HCT116 (cell line): Measurements from ENCODE around the gene ALK. TPM values are rescaled to one million over a fixed set of nuclear protein-coding genes. Genes with fewer than 3 reads are reported as not detected.
"Not testable (repeated sequence)": the region's sequence is repeated elsewhere in the genome, so short reads cannot be mapped to it uniquely, and the experiment has no call there.

ENCODE experiments used
- ATAC-seq: fragments of 200-7000 bp; cut with Tn5 transposase; 2 replicates; pipeline ENCODE4 v1.9.1; 2020; ENCODE audit warnings: mild to moderate bottlenecking, moderate library complexity
- BruUV-seq: library from RNA; stranded (reverse); fragments of 400-500 nt; replicated peaks from 2 replicates; lab custom pipeline; 2021; lab: Mats Ljungman, UMichigan
- CTCF ChIA-PET: fragments of 300-600 bp; sonication (Branson Sonifier 250); formaldehyde crosslinking; loops from one replicate; lab custom pipeline; 2021; ENCODE audit warnings: antibody characterized with exemption; lab: Charles Lee
- POLR2A ChIA-PET: fragments of 300-600, 350-600 bp; sonication (Branson Sonifier 250); formaldehyde crosslinking; loops from one replicate; lab custom pipeline; 2021; ENCODE audit warnings: antibody characterized with exemption; lab: Charles Lee
- RAD21 ChIA-PET, 2 experiments: fragments of 300-600 bp; sonication (Branson Sonifier 250); formaldehyde crosslinking; loops; one replicate each; lab custom pipeline; 2023; ENCODE audit warnings: low total read pairs in 2 of 2; ENCODE audit not compliant: uncharacterized antibody in 2 of 2, unreplicated experiment in 2 of 2, low non-redundant PET in 1 of 2; lab: Charles Lee
- DNase-seq: peaks from one replicate; pipeline ENCODE4 v3.0.0-alpha.2; 2010; ENCODE audit warnings: low read depth, low spot score
- H2AFZ ChIP-seq: fragments of 200-600 bp; shearing (Covaris generic), sonication (generic); 2 replicates; pipeline ENCODE4 v1.6.1; 2017; ENCODE audit warnings: low read depth, mixed run types, mixed read lengths, antibody characterized with exemption, low read length; ENCODE audit not compliant: poor library complexity, severe bottlenecking
- H3K27ac ChIP-seq: 2 replicates; pipeline ENCODE4 v1.5.1; 2012; ENCODE audit warnings: low read depth, low read length
- H3K27me3 ChIP-seq: fragments of 200-600 bp; sonication (generic); 2 replicates; pipeline ENCODE4 v1.6.1; 2016; ENCODE audit warnings: mixed run types, low read length, mixed read lengths; ENCODE audit not compliant: insufficient read depth
- H3K36me3 ChIP-seq, 2 experiments: fragments of 200-500 bp in 1 of 2; fragments of 200-600 bp in 1 of 2; sonication (Bioruptor generic) in 1 of 2; sonication (generic) in 1 of 2; 2 replicates each; pipeline versions ENCODE4 v1.5.1 to v1.6.1; 2014 to 2016; ENCODE audit warnings: low read length in 2 of 2, inconsistent platforms in 1 of 2, mixed read lengths in 1 of 2, mixed run types in 1 of 2; ENCODE audit not compliant: insufficient read depth in 2 of 2, control insufficient read depth in 1 of 2
- H3K4me1 ChIP-seq, 2 experiments: fragments of 200-600 bp in 1 of 2; sonication (generic) in 1 of 2; 2 replicates each; pipeline versions ENCODE4 v1.5.1 to v1.6.1; 2012 to 2017; ENCODE audit warnings: low read length in 2 of 2, inconsistent platforms in 1 of 2, mild to moderate bottlenecking in 1 of 2, mixed read lengths in 1 of 2, mixed run types in 1 of 2, moderate library complexity in 1 of 2; ENCODE audit not compliant: insufficient read depth in 2 of 2, control insufficient read depth in 1 of 2
- H3K4me2 ChIP-seq: fragments of 200-600 bp; sonication (generic); 2 replicates; pipeline ENCODE4 v1.6.1; 2017; ENCODE audit warnings: mixed run types, low read length, mixed read lengths
- H3K4me3 ChIP-seq, 2 experiments: fragments of 200-600 bp in 1 of 2; sonication (generic) in 1 of 2; replicated peaks in 1 of 2; 2 replicates each; pipeline ENCODE4 v1.5.1; 2011 to 2016; ENCODE audit warnings: low read length in 2 of 2, control low read depth in 1 of 2, low read depth in 1 of 2, mild to moderate bottlenecking in 1 of 2, mixed read lengths in 1 of 2, mixed run types in 1 of 2
- H3K79me2 ChIP-seq: fragments of 200-600 bp; sonication (generic); 2 replicates; pipeline ENCODE4 v1.6.1; 2017; ENCODE audit warnings: mild to moderate bottlenecking, mixed run types, low read length, moderate library complexity, mixed read lengths; ENCODE audit not compliant: insufficient read depth
- H3K9ac ChIP-seq: fragments of 200-600 bp; sonication (generic); 2 replicates; pipeline ENCODE4 v1.6.1; 2016; ENCODE audit warnings: low read length, mixed read lengths
- H3K9me2 ChIP-seq: fragments of 200-600 bp; sonication (generic), shearing (Covaris generic); 2 replicates; pipeline ENCODE4 v1.6.1; 2017; ENCODE audit warnings: mixed run types, mild to moderate bottlenecking, moderate library complexity; ENCODE audit not compliant: insufficient read depth
- H3K9me3 ChIP-seq, 2 experiments: fragments of 200-500 bp in 1 of 2; fragments of 200-600 bp in 1 of 2; sonication (Bioruptor generic) in 1 of 2; sonication (generic) in 1 of 2; 2 replicates each; pipeline ENCODE4 v1.6.1; 2014 to 2017; ENCODE audit warnings: low read length in 2 of 2, mixed read lengths in 2 of 2, inconsistent platforms in 1 of 2, low read depth in 1 of 2, mild to moderate bottlenecking in 1 of 2, mixed run types in 1 of 2, moderate library complexity in 1 of 2; ENCODE audit not compliant: control insufficient read depth in 1 of 2, insufficient read depth in 1 of 2
- H4K20me1 ChIP-seq: fragments of 200-600 bp; sonication (generic), shearing (Covaris generic); 2 replicates; pipeline ENCODE4 v1.6.1; 2017; ENCODE audit warnings: mixed run types, mild to moderate bottlenecking, moderate library complexity; ENCODE audit not compliant: insufficient read depth
- CTCF ChIP-seq, 3 experiments: fragments of 200-600 bp in 1 of 3; sonication (generic) in 1 of 3; IDR thresholded peaks in 2 of 3; conservative IDR thresholded peaks in 1 of 3; 2 replicates each; pipeline ENCODE4 v1.5.1; 2012 to 2017; ENCODE audit warnings: low read depth in 2 of 3, low read length in 2 of 3, antibody characterized with exemption in 1 of 3, borderline replicate concordance in 1 of 3, control low read depth in 1 of 3, mild to moderate bottlenecking in 1 of 3, mixed read lengths in 1 of 3, mixed run types in 1 of 3, moderate library complexity in 1 of 3; ENCODE audit not compliant: insufficient read depth in 1 of 3
- FOSL1 ChIP-seq: IDR thresholded peaks from 2 replicates; pipeline ENCODE4 v1.6.1; 2012; ENCODE audit warnings: low read depth
- RAD21 ChIP-seq: IDR thresholded peaks from 2 replicates; pipeline ENCODE4 v1.6.1; 2012; ENCODE audit warnings: low read depth, mild to moderate bottlenecking
- SIN3A ChIP-seq: IDR thresholded peaks from 2 replicates; pipeline ENCODE4 v1.6.1; 2012; ENCODE audit warnings: low read depth
- SRF ChIP-seq: IDR thresholded peaks from 2 replicates; pipeline ENCODE4 v1.6.1; 2012; ENCODE audit warnings: low read depth
- TCF7L2 ChIP-seq: IDR thresholded peaks from 2 replicates; pipeline ENCODE4 v1.7.0; 2011; ENCODE audit warnings: borderline replicate concordance, inconsistent platforms; ENCODE audit not compliant: insufficient read depth, insufficient read length; ENCODE audit errors: extremely low read depth
- ZFX ChIP-seq: fragments of 450-650 bp; IDR thresholded peaks from 2 replicates; pipeline ENCODE4 v1.6.1; 2017
- ZNF274 ChIP-seq: fragments of 200-500 bp; sonication (Bioruptor generic); IDR thresholded peaks from 2 replicates; pipeline ENCODE4 v1.6.1; 2014; ENCODE audit warnings: mild to moderate bottlenecking, low read depth, low read length, inconsistent platforms
- intact Hi-C: fragments of 100-400 bp; cut with micrococcal nuclease; formaldehyde crosslinking; loops from 2 replicates; pipeline ENCODE4 v1.10.0; 2022
- total RNA-seq: library from RNA; stranded (reverse); gene quantifications from one replicate; pipeline ENCODE4 v1.2.1, GENCODE V29; 2021; ENCODE audit not compliant: unreplicated experiment

Gene ALK
- total RNA-seq, 1 experiment from 2014 or later = not detected

DNA sequence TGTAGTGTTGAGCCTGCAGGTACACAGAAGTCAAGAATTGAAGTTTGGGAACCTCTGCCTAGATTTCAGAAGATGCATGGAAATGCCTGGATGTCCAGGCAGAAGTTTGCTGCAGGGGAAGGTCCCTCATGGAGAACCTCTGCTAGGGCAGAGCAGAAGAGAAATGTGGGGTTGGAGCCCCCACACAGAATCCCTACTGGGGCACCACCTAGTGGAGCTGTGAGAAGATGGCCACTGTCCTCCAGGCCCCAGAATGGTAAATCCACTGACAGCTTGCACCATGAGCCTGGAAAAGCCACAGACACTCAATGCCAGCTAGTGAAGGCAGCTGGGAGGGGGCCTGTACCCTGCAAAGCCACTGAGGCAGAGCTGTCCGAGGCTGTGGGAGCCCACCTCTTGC, 97.2 kb downstream of the ALK start:
- ATAC-seq, H3K9ac ChIP-seq, H3K9me2 ChIP-seq, H3K9me3 ChIP-seq, BruUV-seq, H3K4me2 ChIP-seq, intact Hi-C loops, H2AFZ ChIP-seq, H3K4me1 ChIP-seq, H3K27ac ChIP-seq, H4K20me1 ChIP-seq, POLR2A ChIA-PET, H3K79me2 ChIP-seq, H3K36me3 ChIP-seq, RAD21 ChIA-PET, DNase-seq, H3K4me3 ChIP-seq: not testable (repeated sequence)
- H3K27me3 ChIP-seq = peaks cover 37% of the 10 kb centered on the region; the same call in 1 of the 2 replicates
- TF ChIP-seq CTCF (IDR thresholded peaks at IDR 0.05 in 2 of 3, conservative IDR thresholded peaks at IDR 0.05 in 1 of 3; ENCODE audit: borderline replicate concordance in 1 of 3, insufficient read depth in 1 of 3, low read depth in 2 of 3, low read length in 2 of 3) = 0 out of 6 replicates have a peak, but pooled peaks of 2 of the 3 experiments have one; percentile 21 to 27
- TF ChIP-seq RAD21 = peak; percentile 48
- CTCF ChIA-PET = interaction anchor here (1.3 kb wide), 1 partner anchor 586 kb away, joined by 3 read pairs; no protein-coding TSS in a partner anchor

- no peak for ATAC-seq
- ChIA-PET RAD21 (no interaction called here), CTCF (no interaction called here), POLR2A (no interaction called here)
- intact Hi-C loops = no loop called here
- H3K4me1 ChIP-seq = no peaks in the 10 kb centered on the region
- H3K9me2 ChIP-seq = no peaks in the 10 kb centered on the region
- H3K9me3 ChIP-seq = no peaks in the 10 kb centered on the region
- TF ChIP-seq FOSL1 (no peak), SIN3A (no peak), CTCF (IDR thresholded peaks at IDR 0.05 in 2 of 3, conservative IDR thresholded peaks at IDR 0.05 in 1 of 3; ENCODE audit: borderline replicate concordance in 1 of 3, insufficient read depth in 1 of 3, low read depth in 2 of 3, low read length in 2 of 3) (no peak), TCF7L2 (no peak), ZFX (no peak), SRF (no peak), ZNF274 (no peak)
- no peaks in the 10 kb centered on the region for H3K36me3 ChIP-seq
- no peak overlapping the region for H2AFZ ChIP-seq
- no TSS peak for BruUV-seq
- H3K9ac ChIP-seq = no peak overlapping the region
- H3K27ac ChIP-seq = no peak overlapping the region
- H3K27me3 ChIP-seq = peaks cover 37% of the 10 kb centered on the region
- no peaks in the 10 kb centered on the region for H4K20me1 ChIP-seq
- DNase-seq = no peak
- no peak overlapping the region for H3K4me3 ChIP-seq
- no peaks in the 10 kb centered on the region for H3K79me2 ChIP-seq
- no peak overlapping the region for H3K4me2 ChIP-seq
Observed at GRCh38 chr2:29821591-29821990, 99.8 kb downstream of the ALK start.
